OCI-LY1 (cell line): ENCODE results near the gene ELAVL4.

Source experiments
- H2AFZ ChIP-seq: fragments of 200-600 bp; sonication (generic), shearing (Covaris generic); 2 replicates; pipeline ENCODE4 v1.6.0; 2014; ENCODE audit warnings: antibody characterized with exemption, mild to moderate bottlenecking, low read length
- H3F3A ChIP-seq: fragments of 200-600 bp; sonication (generic), shearing (Covaris generic); 2 replicates; pipeline ENCODE4 v1.6.0; 2014; ENCODE audit warnings: mild to moderate bottlenecking, antibody characterized with exemption, low read length, moderate library complexity; ENCODE audit not compliant: insufficient read depth
- H3K27ac ChIP-seq: fragments of 200-600 bp; sonication (generic); 2 replicates; pipeline ENCODE4 v1.5.1; 2014; ENCODE audit warnings: low read length, mixed run types, mild to moderate bottlenecking, low read depth; ENCODE audit not compliant: poor library complexity, severe bottlenecking
- H3K27me3 ChIP-seq: fragments of 200-600 bp; sonication (generic); 2 replicates; pipeline ENCODE4 v1.6.0; 2014; ENCODE audit warnings: antibody characterized with exemption, mild to moderate bottlenecking, low read length, moderate library complexity; ENCODE audit not compliant: insufficient read depth
- H3K36me3 ChIP-seq: fragments of 200-600 bp; sonication (generic); 2 replicates; pipeline ENCODE4 v1.6.1; 2014; ENCODE audit warnings: mild to moderate bottlenecking, antibody characterized with exemption, low read length, moderate library complexity, mixed read lengths; ENCODE audit not compliant: insufficient read depth
- H3K4me1 ChIP-seq: fragments of 200-600 bp; sonication (generic); 2 replicates; pipeline ENCODE4 v1.5.1; 2014; ENCODE audit warnings: mild to moderate bottlenecking, low read length, moderate library complexity; ENCODE audit not compliant: insufficient read depth, severe bottlenecking
- H3K4me2 ChIP-seq: fragments of 200-600 bp; sonication (generic), shearing (Covaris generic); 2 replicates; pipeline ENCODE4 v1.6.1; 2014; ENCODE audit warnings: low read length
- H3K4me3 ChIP-seq: fragments of 200-600 bp; sonication (generic); 2 replicates; pipeline ENCODE4 v1.5.1; 2014; ENCODE audit warnings: low read length, low read depth, mild to moderate bottlenecking, mixed read lengths; ENCODE audit not compliant: poor library complexity, severe bottlenecking
- H3K79me2 ChIP-seq: fragments of 200-600 bp; shearing (Covaris generic); 2 replicates; pipeline ENCODE4 v1.6.1; 2016; ENCODE audit warnings: mixed run types, low read length, mixed read lengths; ENCODE audit not compliant: insufficient read depth
- H3K9ac ChIP-seq: fragments of 200-600 bp; sonication (generic), shearing (Covaris generic); 2 replicates; pipeline ENCODE4 v1.6.1; 2014; ENCODE audit warnings: mild to moderate bottlenecking, low read length, mixed read lengths
- H3K9me2 ChIP-seq: fragments of 200-600 bp; sonication (generic), shearing (Covaris generic); 2 replicates; pipeline ENCODE4 v1.6.1; 2014; ENCODE audit warnings: low read depth, mild to moderate bottlenecking, low read length, mixed read lengths
- H3K9me3 ChIP-seq: fragments of 200-600 bp; shearing (Covaris generic); 2 replicates; pipeline ENCODE4 v1.6.1; 2014; ENCODE audit warnings: low read length, mixed read lengths
- H4K20me1 ChIP-seq: fragments of 200-600 bp; sonication (generic), shearing (Covaris generic); 2 replicates; pipeline ENCODE4 v1.6.0; 2016; ENCODE audit warnings: mild to moderate bottlenecking, low read length; ENCODE audit not compliant: insufficient read depth
- EZH2 ChIP-seq: fragments of 200-600 bp; sonication (generic), shearing (Covaris generic); IDR thresholded peaks from 2 replicates; pipeline ENCODE4 v1.8.0; 2017; ENCODE audit warnings: borderline replicate concordance, mixed run types, mild to moderate bottlenecking, antibody characterized with exemption, low read length, moderate library complexity, mixed read lengths
- TF ChIP-seq, protein P1 (sequence below): fragments of 200-600 bp; sonication (generic), shearing (Covaris generic); IDR thresholded peaks from 2 replicates; pipeline ENCODE4 v1.5.1; 2017; ENCODE audit warnings: mild to moderate bottlenecking, antibody characterized with exemption, low read length, moderate library complexity, mixed read lengths

ELAVL4 gene

DNA sequence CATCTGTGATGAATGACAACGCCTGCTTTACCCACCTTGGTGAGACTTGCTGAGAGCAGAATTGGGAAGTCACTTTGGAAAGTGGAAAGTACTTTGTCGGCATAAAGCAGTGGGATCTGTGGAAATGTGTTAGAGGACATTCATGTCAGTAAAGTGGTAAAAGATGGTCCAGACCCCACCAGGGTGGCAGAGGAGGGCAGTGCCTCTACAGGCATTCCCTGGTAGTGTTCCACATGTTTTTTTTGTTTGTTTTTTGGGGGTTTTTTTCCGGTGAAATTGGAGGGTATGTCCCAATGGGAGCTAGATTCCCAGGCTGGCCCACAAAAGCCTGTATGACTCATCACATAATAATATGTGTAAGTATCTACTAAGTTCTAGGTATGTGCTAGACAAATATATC, 80.6 kb downstream of the ELAVL4 start:
- Histone ChIP-seq H3F3A (no peaks in the 10 kb centered on the region), H3K27ac (no peak overlapping the region), H3K4me2 (no peak overlapping the region), H3K4me3 (no peak overlapping the region), H3K9me3 (no peaks in the 10 kb centered on the region), H3K4me1 (no peaks in the 10 kb centered on the region), H4K20me1 (no peaks in the 10 kb centered on the region), H3K36me3 (no peaks in the 10 kb centered on the region), H3K9ac (no peak overlapping the region), H3K27me3 (no peaks in the 10 kb centered on the region), H2AFZ (no peak overlapping the region), H3K79me2 (no peaks in the 10 kb centered on the region), H3K9me2 (no peaks in the 10 kb centered on the region)
- no peak for TF ChIP-seq EZH2
- TF ChIP-seq, protein P1, sequence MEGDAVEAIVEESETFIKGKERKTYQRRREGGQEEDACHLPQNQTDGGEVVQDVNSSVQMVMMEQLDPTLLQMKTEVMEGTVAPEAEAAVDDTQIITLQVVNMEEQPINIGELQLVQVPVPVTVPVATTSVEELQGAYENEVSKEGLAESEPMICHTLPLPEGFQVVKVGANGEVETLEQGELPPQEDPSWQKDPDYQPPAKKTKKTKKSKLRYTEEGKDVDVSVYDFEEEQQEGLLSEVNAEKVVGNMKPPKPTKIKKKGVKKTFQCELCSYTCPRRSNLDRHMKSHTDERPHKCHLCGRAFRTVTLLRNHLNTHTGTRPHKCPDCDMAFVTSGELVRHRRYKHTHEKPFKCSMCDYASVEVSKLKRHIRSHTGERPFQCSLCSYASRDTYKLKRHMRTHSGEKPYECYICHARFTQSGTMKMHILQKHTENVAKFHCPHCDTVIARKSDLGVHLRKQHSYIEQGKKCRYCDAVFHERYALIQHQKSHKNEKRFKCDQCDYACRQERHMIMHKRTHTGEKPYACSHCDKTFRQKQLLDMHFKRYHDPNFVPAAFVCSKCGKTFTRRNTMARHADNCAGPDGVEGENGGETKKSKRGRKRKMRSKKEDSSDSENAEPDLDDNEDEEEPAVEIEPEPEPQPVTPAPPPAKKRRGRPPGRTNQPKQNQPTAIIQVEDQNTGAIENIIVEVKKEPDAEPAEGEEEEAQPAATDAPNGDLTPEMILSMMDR: no peak

DNA sequence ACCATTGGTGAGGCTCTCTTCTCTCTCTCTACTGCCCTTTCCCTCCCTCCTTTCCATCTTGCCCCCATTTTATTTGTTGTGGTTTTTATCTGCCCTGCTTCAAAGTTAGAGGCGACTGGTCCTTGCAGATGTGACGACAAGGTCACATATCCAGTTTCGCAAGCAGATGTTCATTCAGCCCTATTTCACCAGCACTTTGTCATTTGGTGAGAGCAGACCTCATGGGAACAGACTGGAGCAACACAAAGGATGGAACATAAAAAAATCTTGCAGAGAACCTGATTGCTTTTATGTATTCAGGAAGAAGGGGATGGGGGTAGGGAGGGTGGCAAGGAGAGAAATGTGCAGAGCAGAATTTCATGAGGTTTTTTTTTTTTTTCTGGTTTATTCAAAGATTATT, 84.3 kb downstream of the ELAVL4 start:
- Histone ChIP-seq H3K27me3 (no peaks in the 10 kb centered on the region), H3K27ac (no peak overlapping the region), H3K4me3 (no peak overlapping the region), H3K36me3 (no peaks in the 10 kb centered on the region), H3K9me2 (no peaks in the 10 kb centered on the region), H3K9ac (no peak overlapping the region), H2AFZ (no peak overlapping the region), H3K4me2 (no peak overlapping the region), H3K79me2 (no peaks in the 10 kb centered on the region), H4K20me1 (no peaks in the 10 kb centered on the region), H3F3A (no peaks in the 10 kb centered on the region), H3K9me3 (no peaks in the 10 kb centered on the region), H3K4me1 (no peaks in the 10 kb centered on the region)
- TF ChIP-seq, protein P1: no peak
- no peak for TF ChIP-seq EZH2

DNA sequence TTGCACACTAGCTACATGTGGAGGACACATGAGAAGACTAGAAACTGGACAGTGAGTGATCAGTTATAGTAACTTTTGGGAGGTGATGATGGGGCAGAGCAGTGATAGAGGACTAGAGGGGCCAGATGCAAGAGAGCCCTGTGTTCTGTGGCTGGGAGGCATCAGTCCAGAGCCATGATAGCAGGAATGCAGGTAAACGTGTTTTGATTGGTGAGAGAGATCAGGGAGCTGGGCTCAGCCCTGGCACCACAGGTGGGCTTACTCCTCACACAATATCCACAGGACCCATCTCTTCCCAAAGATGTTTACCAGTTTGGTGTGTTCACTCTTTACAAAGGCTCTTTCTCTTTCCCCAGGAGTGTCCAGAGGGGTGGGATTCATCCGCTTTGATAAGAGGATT, 86.5 kb downstream of the ELAVL4 start:
- H3K4me2 ChIP-seq: no peak overlapping the region
- TF ChIP-seq, protein P1: no peak
- TF ChIP-seq EZH2: no peak
- H3K79me2 ChIP-seq: no peaks in the 10 kb centered on the region
- no peaks in the 10 kb centered on the region for H3F3A ChIP-seq
- H3K4me3 ChIP-seq: no peak overlapping the region
- no peak overlapping the region for H3K27ac ChIP-seq
- no peaks in the 10 kb centered on the region for H3K9me2 ChIP-seq
- H3K36me3 ChIP-seq: no peaks in the 10 kb centered on the region
- H3K27me3 ChIP-seq: no peaks in the 10 kb centered on the region
- no peaks in the 10 kb centered on the region for H3K4me1 ChIP-seq
- H3K9ac ChIP-seq: no peak overlapping the region
- H3K9me3 ChIP-seq: no peaks in the 10 kb centered on the region
- H4K20me1 ChIP-seq: no peaks in the 10 kb centered on the region
- no peak overlapping the region for H2AFZ ChIP-seq
